A673 (cell line): ENCODE data around the gene RAB36. TPM values are rescaled to one million over a fixed set of nuclear protein-coding genes. Genes with fewer than 3 reads are reported as not detected.

Experiments used
- BruUV-seq: library from RNA; stranded (reverse); fragments of 400-500 nt; replicated peaks from 2 replicates; lab custom pipeline; 2021; lab: Mats Ljungman, UMichigan
- CTCF ChIA-PET: fragments of 300-600 bp; sonication (Branson Sonifier 250); formaldehyde crosslinking; loops from one replicate; lab custom pipeline; 2022; ENCODE audit warnings: antibody characterized with exemption; lab: Charles Lee
- POLR2A ChIA-PET: fragments of 300-600 bp; sonication (Branson Sonifier 250); formaldehyde crosslinking; loops from one replicate; lab custom pipeline; 2022; ENCODE audit warnings: antibody characterized with exemption; ENCODE audit not compliant: low non-redundant PET; lab: Charles Lee
- DNase-seq: peaks from one replicate; pipeline ENCODE4 v3.0.0-alpha.2; 2015; ENCODE audit warnings: low spot score
- H3K27ac ChIP-seq: fragments of 200-600 bp; sonication (generic); 2 replicates; pipeline ENCODE4 v1.5.1; 2016; ENCODE audit warnings: mixed run types, low read depth, mild to moderate bottlenecking, mixed read lengths, antibody characterized with exemption, low read length; ENCODE audit not compliant: poor library complexity, severe bottlenecking
- H3K27me3 ChIP-seq: fragments of 200-600 bp; sonication (generic); replicated peaks from 2 replicates; pipeline ENCODE4 v1.6.1; 2017; ENCODE audit warnings: mixed run types, low read depth, mild to moderate bottlenecking, mixed read lengths, antibody characterized with exemption, low read length; ENCODE audit not compliant: insufficient read depth, poor library complexity
- H3K36me3 ChIP-seq: fragments of 200-600 bp; sonication (generic); 2 replicates; pipeline ENCODE4 v1.6.1; 2016; ENCODE audit warnings: mixed run types, mild to moderate bottlenecking, mixed read lengths, antibody characterized with exemption, low read length; ENCODE audit not compliant: insufficient read depth, poor library complexity, severe bottlenecking
- H3K4me1 ChIP-seq: fragments of 200-600 bp; sonication (generic); 2 replicates; pipeline ENCODE4 v1.6.1; 2017; ENCODE audit warnings: mixed run types, mild to moderate bottlenecking, mixed read lengths, antibody characterized with exemption, low read length; ENCODE audit not compliant: insufficient read depth, poor library complexity, severe bottlenecking
- H3K4me3 ChIP-seq: fragments of 200-600 bp; sonication (generic); 2 replicates; pipeline ENCODE4 v1.5.1; 2016; ENCODE audit warnings: low read depth, mixed run types, mild to moderate bottlenecking, mixed read lengths, low read length; ENCODE audit not compliant: poor library complexity, severe bottlenecking
- H3K9me3 ChIP-seq: fragments of 200-600 bp; sonication (generic); 2 replicates; pipeline ENCODE4 v1.6.1; 2016; ENCODE audit warnings: mixed run types, low read depth, mild to moderate bottlenecking, mixed read lengths, antibody characterized with exemption, low read length; ENCODE audit not compliant: poor library complexity, severe bottlenecking
- CTCF ChIP-seq: fragments of 300-800, 200-600 bp; sonication (generic); conservative IDR thresholded peaks from 2 replicates; pipeline ENCODE4 v1.5.1; 2017; ENCODE audit warnings: low read depth, mild to moderate bottlenecking, antibody characterized with exemption, low read length, moderate library complexity, mixed read lengths
- EZH2 ChIP-seq: fragments of 200-600 bp; sonication (generic); IDR thresholded peaks from 2 replicates; pipeline ENCODE4 v1.6.1; 2017; ENCODE audit warnings: borderline replicate concordance, low read depth, mild to moderate bottlenecking, mixed read lengths, antibody characterized with exemption, low read length; ENCODE audit not compliant: poor library complexity, severe bottlenecking
- intact Hi-C: fragments of 100-400 bp; cut with micrococcal nuclease; formaldehyde crosslinking; loops from one replicate; pipeline ENCODE4 v1.10.0; 2022; ENCODE audit not compliant: unreplicated experiment
- total RNA-seq: library from RNA; stranded (reverse); gene quantifications from 2 replicates; pipeline ENCODE4 v1.2.3, GENCODE V29; 2021

Gene RAB36
- total RNA-seq, 1 experiment from 2014 or later: 4.1 TPM

GRCh38 chr22:23155143-23155542, 9.9 kb downstream of the RAB36 start:
- no peak overlapping the region for H3K4me3 ChIP-seq
- intact Hi-C loops: no loop called here
- H3K36me3 ChIP-seq: no peaks in the 10 kb centered on the region
- BruUV-seq: no TSS peak
- H3K4me1 ChIP-seq: no peaks in the 10 kb centered on the region
- TF ChIP-seq EZH2 (no peak), CTCF (no peak)
- no peak for DNase-seq
- H3K27me3 ChIP-seq: no peaks in the 10 kb centered on the region
- POLR2A ChIA-PET: no interaction called here
- no peaks in the 10 kb centered on the region for H3K9me3 ChIP-seq
- CTCF ChIA-PET: no interaction called here
- no peak overlapping the region for H3K27ac ChIP-seq

GRCh38 chr22:23155831-23156230, 10.6 kb downstream of the RAB36 start:
- H3K27ac ChIP-seq: no peak overlapping the region
- no peak for DNase-seq
- H3K9me3 ChIP-seq: no peaks in the 10 kb centered on the region
- CTCF ChIA-PET: no interaction called here
- no TSS peak for BruUV-seq
- no peaks in the 10 kb centered on the region for H3K4me1 ChIP-seq
- POLR2A ChIA-PET: no interaction called here
- no peak for TF ChIP-seq EZH2
- no peak for TF ChIP-seq CTCF
- no peak overlapping the region for H3K4me3 ChIP-seq
- intact Hi-C loops: no loop called here
- no peaks in the 10 kb centered on the region for H3K27me3 ChIP-seq
- H3K36me3 ChIP-seq: no peaks in the 10 kb centered on the region

- intact Hi-C loops: no loop called here
- no peaks in the 10 kb centered on the region for H3K36me3 ChIP-seq
- no peak for DNase-seq
- POLR2A ChIA-PET: interaction anchor here (0.6 kb wide), 1 partner anchor 14 kb away, joined by 3 read pairs; no protein-coding TSS in a partner anchor
- no peak overlapping the region for H3K4me3 ChIP-seq
- no peak overlapping the region for H3K27ac ChIP-seq
- BruUV-seq: no TSS peak
- no peaks in the 10 kb centered on the region for H3K4me1 ChIP-seq
- CTCF ChIA-PET: no interaction called here
- H3K27me3 ChIP-seq: no peaks in the 10 kb centered on the region
- TF ChIP-seq EZH2 (no peak), CTCF (no peak)
- no peaks in the 10 kb centered on the region for H3K9me3 ChIP-seq
Measured at GRCh38 chr22:23156286-23156685, 11.0 kb downstream of the RAB36 start.
